ENCODE measurements around the gene CENPL. TPM values are rescaled to one million over a fixed set of nuclear protein-coding genes. Genes with fewer than 3 reads are reported as not detected.
"Not testable (repeated sequence)": the region's sequence is repeated elsewhere in the genome, so short reads cannot be mapped to it uniquely, and the experiment has no call there.

The CENPL gene
- total RNA-seq, 1 donor from 2014 or later: 24.8 TPM

GRCh38 chr1:173860065-173860464, 35.4 kb upstream of the CENPL start:
- H3K9me3 Mint-ChIP-seq: no peaks in the 10 kb centered on the region
- H3K36me3 Mint-ChIP-seq (ENCODE audit: low read depth): peaks cover 36% of the 10 kb centered on the region
- H3K27me3 Mint-ChIP-seq (ENCODE audit: low read depth): no peaks in the 10 kb centered on the region
- H3K4me1 Mint-ChIP-seq: peaks cover 19% of the 10 kb centered on the region
- no peak for DNase-seq (ENCODE audit: low read depth, low spot score)
- no peak for TF ChIP-seq CTCF (conservative IDR thresholded peaks at IDR 0.05)
- H3K27ac Mint-ChIP-seq (ENCODE audit: unreplicated experiment): no peak overlapping the region
- peak overlapping the region; percentile 54 for H3K4me3 Mint-ChIP-seq

GRCh38 chr1:173859547-173859946, 34.9 kb upstream of the CENPL start:
- not testable (repeated sequence) for H3K27me3 Mint-ChIP-seq (ENCODE audit: low read depth); H3K4me3 Mint-ChIP-seq; H3K27ac Mint-ChIP-seq (ENCODE audit: unreplicated experiment); H3K9me3 Mint-ChIP-seq; DNase-seq (ENCODE audit: low read depth, low spot score)
- Mint-ChIP-seq H3K36me3 (ENCODE audit: low read depth) (peaks cover 36% of the 10 kb centered on the region), H3K4me1 (peaks cover 13% of the 10 kb centered on the region)

GRCh38 chr1:173857363-173857917, 32.8 kb upstream of the CENPL start:
- TF ChIP-seq CTCF (conservative IDR thresholded peaks at IDR 0.05): no peak
- DNase-seq (ENCODE audit: low read depth, low spot score): no peak
- H3K27ac Mint-ChIP-seq (ENCODE audit: unreplicated experiment): no peak overlapping the region
- H3K27me3 Mint-ChIP-seq (ENCODE audit: low read depth): no peaks in the 10 kb centered on the region
- no peaks in the 10 kb centered on the region for H3K9me3 Mint-ChIP-seq
- H3K4me1 Mint-ChIP-seq: peaks cover 10% of the 10 kb centered on the region
- H3K4me3 Mint-ChIP-seq: peak overlapping the region; percentile 33
- H3K36me3 Mint-ChIP-seq (ENCODE audit: low read depth): peaks cover 24% of the 10 kb centered on the region

GRCh38 chr1:173856903-173857302, 32.2 kb upstream of the CENPL start:
- TF ChIP-seq CTCF (conservative IDR thresholded peaks at IDR 0.05): no peak
- H3K36me3 Mint-ChIP-seq (ENCODE audit: low read depth): peaks cover 25% of the 10 kb centered on the region
- no peak overlapping the region for H3K27ac Mint-ChIP-seq (ENCODE audit: unreplicated experiment)
- no peaks in the 10 kb centered on the region for H3K9me3 Mint-ChIP-seq
- no peaks in the 10 kb centered on the region for H3K27me3 Mint-ChIP-seq (ENCODE audit: low read depth)
- H3K4me3 Mint-ChIP-seq: no peak overlapping the region
- peaks cover 10% of the 10 kb centered on the region for H3K4me1 Mint-ChIP-seq
- no peak for DNase-seq (ENCODE audit: low read depth, low spot score)

GRCh38 chr1:173856014-173856413, 31.3 kb upstream of the CENPL start:
- H3K36me3 Mint-ChIP-seq (ENCODE audit: low read depth): peaks cover 26% of the 10 kb centered on the region
- DNase-seq (ENCODE audit: low read depth, low spot score): no peak
- TF ChIP-seq CTCF (conservative IDR thresholded peaks at IDR 0.05): no peak
- H3K4me1 Mint-ChIP-seq: peaks cover 10% of the 10 kb centered on the region
- no peak overlapping the region for H3K27ac Mint-ChIP-seq (ENCODE audit: unreplicated experiment)
- no peaks in the 10 kb centered on the region for H3K27me3 Mint-ChIP-seq (ENCODE audit: low read depth)
- no peaks in the 10 kb centered on the region for H3K9me3 Mint-ChIP-seq
- no peak overlapping the region for H3K4me3 Mint-ChIP-seq

- peak overlapping the region; percentile 31 for H3K27ac Mint-ChIP-seq (ENCODE audit: unreplicated experiment)
- no peak for DNase-seq (ENCODE audit: low read depth, low spot score)
- H3K4me1 Mint-ChIP-seq: peaks cover 10% of the 10 kb centered on the region
- no peak overlapping the region for H3K4me3 Mint-ChIP-seq
- TF ChIP-seq CTCF (conservative IDR thresholded peaks at IDR 0.05): no peak
- no peaks in the 10 kb centered on the region for H3K9me3 Mint-ChIP-seq
- H3K36me3 Mint-ChIP-seq (ENCODE audit: low read depth): peaks cover 22% of the 10 kb centered on the region
- H3K27me3 Mint-ChIP-seq (ENCODE audit: low read depth): no peaks in the 10 kb centered on the region
Observed at GRCh38 chr1:173853074-173853473, 28.4 kb upstream of the CENPL start.

Data from neural crest cell (in vitro differentiated cells).